Hepatocyte (in vitro differentiated cells): Measurements from ENCODE around the gene R3HDML.

Experiments used
- EZH2 ChIP-seq: fragments of 200-600 bp; sonication (generic); IDR thresholded peaks from 2 replicates; pipeline ENCODE4 v1.6.1; 2016; ENCODE audit warnings: antibody characterized with exemption, mild to moderate bottlenecking, borderline replicate concordance
- EZH2phosphoT487 ChIP-seq: fragments of 200-600 bp; sonication (generic); IDR thresholded peaks from one replicate; pipeline ENCODE4 v1.6.1; 2018; ENCODE audit warnings: antibody characterized with exemption, mild to moderate bottlenecking, low read depth, moderate library complexity; ENCODE audit not compliant: unreplicated experiment, severe bottlenecking
- TF ChIP-seq, protein P1 (sequence below): fragments of 200-600 bp; sonication (generic); IDR thresholded peaks from 2 replicates; pipeline ENCODE4 v1.5.1; 2016; ENCODE audit warnings: antibody characterized with exemption, mild to moderate bottlenecking; ENCODE audit not compliant: poor library complexity

DNA sequence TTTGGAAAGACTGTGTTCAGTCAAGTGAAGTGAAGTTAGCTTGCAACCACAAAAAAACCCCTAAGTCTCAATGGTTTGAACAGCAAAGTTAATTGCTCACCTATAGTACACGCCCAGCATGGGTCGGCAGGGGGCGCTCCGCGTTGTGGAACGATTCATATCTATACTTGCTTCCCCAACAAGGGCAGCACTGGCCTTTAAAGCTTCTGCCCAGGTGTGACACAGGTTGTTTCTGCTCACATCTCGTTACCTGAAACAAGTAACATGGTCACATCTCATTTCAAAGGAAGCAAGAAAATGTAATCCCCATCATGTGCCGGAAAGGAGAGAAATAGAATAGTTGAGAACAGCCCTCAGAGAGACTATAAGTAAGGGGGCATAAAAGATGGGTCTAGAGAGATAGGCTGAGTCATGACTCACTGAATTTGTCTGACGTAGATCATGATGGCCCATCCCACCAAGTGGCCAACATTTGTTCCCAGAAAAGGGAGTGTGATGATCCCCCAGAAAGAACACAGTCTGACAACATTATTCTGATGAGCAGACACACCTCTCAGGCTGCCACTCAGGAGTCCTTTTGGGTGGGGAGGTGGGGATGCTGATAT is 47.7 kb downstream of the R3HDML start:
- TF ChIP-seq, protein P1, sequence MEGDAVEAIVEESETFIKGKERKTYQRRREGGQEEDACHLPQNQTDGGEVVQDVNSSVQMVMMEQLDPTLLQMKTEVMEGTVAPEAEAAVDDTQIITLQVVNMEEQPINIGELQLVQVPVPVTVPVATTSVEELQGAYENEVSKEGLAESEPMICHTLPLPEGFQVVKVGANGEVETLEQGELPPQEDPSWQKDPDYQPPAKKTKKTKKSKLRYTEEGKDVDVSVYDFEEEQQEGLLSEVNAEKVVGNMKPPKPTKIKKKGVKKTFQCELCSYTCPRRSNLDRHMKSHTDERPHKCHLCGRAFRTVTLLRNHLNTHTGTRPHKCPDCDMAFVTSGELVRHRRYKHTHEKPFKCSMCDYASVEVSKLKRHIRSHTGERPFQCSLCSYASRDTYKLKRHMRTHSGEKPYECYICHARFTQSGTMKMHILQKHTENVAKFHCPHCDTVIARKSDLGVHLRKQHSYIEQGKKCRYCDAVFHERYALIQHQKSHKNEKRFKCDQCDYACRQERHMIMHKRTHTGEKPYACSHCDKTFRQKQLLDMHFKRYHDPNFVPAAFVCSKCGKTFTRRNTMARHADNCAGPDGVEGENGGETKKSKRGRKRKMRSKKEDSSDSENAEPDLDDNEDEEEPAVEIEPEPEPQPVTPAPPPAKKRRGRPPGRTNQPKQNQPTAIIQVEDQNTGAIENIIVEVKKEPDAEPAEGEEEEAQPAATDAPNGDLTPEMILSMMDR: peak; percentile 80
- TF ChIP-seq EZH2phosphoT487: no peak
- TF ChIP-seq EZH2: no peak
